HepG2 (cell line): ENCODE results near the gene MAN1C1. TPM values are rescaled to one million over a fixed set of nuclear protein-coding genes. Genes with fewer than 3 reads are reported as not detected.

Experiments used
- ATAC-seq: fragments of 200-7000 bp; cut with Tn5 transposase; 3 replicates; pipeline ENCODE4 v1.9.1; 2020; ENCODE audit warnings: mild to moderate bottlenecking, moderate library complexity
- BruUV-seq: library from RNA; stranded (reverse); fragments of 400-500 nt; replicated peaks from 2 replicates; lab custom pipeline; 2021; lab: Mats Ljungman, UMichigan
- CTCF ChIA-PET: fragments of 300-600 bp; formaldehyde crosslinking; extraction: SDS; loops from one replicate; lab custom pipeline; 2021; ENCODE audit warnings: low total read pairs, inconsistent platforms, low intra/inter-chr PET ratio; lab: Yijun Ruan, JAX
- POLR2A ChIA-PET: fragments of 350-600 bp; sonication (Branson Sonifier 250); formaldehyde crosslinking; loops from one replicate; lab custom pipeline; 2020; ENCODE audit warnings: antibody characterized with exemption, inconsistent platforms; lab: Yijun Ruan, JAX
- DNase-seq: peaks from one replicate; pipeline ENCODE4 v3.0.0-alpha.2; 2015; ENCODE audit warnings: low spot score
- FAIRE-seq: peaks from 3 replicates; lab custom pipeline; 2011; peaks lifted over from hg19 to GRCh38; lab: Jason Lieb, UNC
- H2AFZ ChIP-seq: one replicate; pipeline ENCODE4 v1.6.1; 2011; ENCODE audit warnings: low read length, inconsistent platforms
- H3K27ac ChIP-seq: fragments of 300-600 bp; 3 replicates; pipeline ENCODE4 v1.8.0; 2011; ENCODE audit warnings: mixed run types, mild to moderate bottlenecking, mixed read lengths, low read length, inconsistent platforms; ENCODE audit not compliant: insufficient read depth; ENCODE audit errors: extremely low read length
- H3K27me3 ChIP-seq, 2 experiments: fragments of 200-600 bp in 1 of 2; 2 replicates in 1 of 2; 3 replicates in 1 of 2; pipeline versions ENCODE4 v1.6.0 to v1.8.0; 2011; ENCODE audit warnings: low read length in 2 of 2, mild to moderate bottlenecking in 2 of 2, moderate library complexity in 2 of 2, inconsistent platforms in 1 of 2; ENCODE audit not compliant: insufficient read depth in 2 of 2, control insufficient read depth in 1 of 2
- H3K36me3 ChIP-seq, 2 experiments: fragments of 200-600 bp in 1 of 2; replicated peaks in 1 of 2; 2 replicates in 1 of 2; 3 replicates in 1 of 2; pipeline versions ENCODE4 v1.5.1 to v1.8.0; 2011; ENCODE audit warnings: low read length in 2 of 2, inconsistent platforms in 1 of 2; ENCODE audit not compliant: insufficient read depth in 2 of 2, control insufficient read depth in 1 of 2
- H3K4me1 ChIP-seq: 2 replicates; pipeline ENCODE4 v1.5.1; 2012; ENCODE audit warnings: low read length, inconsistent platforms; ENCODE audit not compliant: insufficient read depth
- H3K4me2 ChIP-seq: 2 replicates; pipeline ENCODE4 v1.6.0; 2011; ENCODE audit warnings: low read depth, low read length, inconsistent platforms
- H3K4me3 ChIP-seq, 3 experiments: fragments of 200-600 bp in 1 of 3; sonication (generic), shearing (Covaris generic) in 1 of 3; replicated peaks in 1 of 3; 2 replicates each; pipeline ENCODE4 v1.5.1; 2011 to 2016; ENCODE audit warnings: low read length in 3 of 3, inconsistent platforms in 2 of 3, low read depth in 2 of 3, mild to moderate bottlenecking in 2 of 3, control low read depth in 1 of 3, mixed read lengths in 1 of 3; ENCODE audit not compliant: insufficient read depth in 1 of 3
- H3K79me2 ChIP-seq: one replicate; pipeline ENCODE4 v1.6.1; 2011; ENCODE audit warnings: low read length, inconsistent platforms; ENCODE audit not compliant: insufficient read depth
- H3K9ac ChIP-seq: 2 replicates; pipeline ENCODE4 v1.6.0; 2011; ENCODE audit warnings: mild to moderate bottlenecking, low read depth, low read length, inconsistent platforms; ENCODE audit not compliant: insufficient read depth
- H3K9me3 ChIP-seq: 2 replicates; pipeline ENCODE4 v1.5.1; 2012; ENCODE audit warnings: mild to moderate bottlenecking, low read length
- H4K20me1 ChIP-seq: 2 replicates; pipeline ENCODE4 v1.6.0; 2011; ENCODE audit warnings: inconsistent platforms, mild to moderate bottlenecking, low read length, moderate library complexity; ENCODE audit not compliant: insufficient read depth
- ZKSCAN8 ChIP-seq: IDR thresholded peaks from 2 replicates; pipeline ENCODE4 v1.6.1; 2016; ENCODE audit warnings: borderline replicate concordance, missing genetic modification reagents, missing compliant biosample characterization
- ZNF274 ChIP-seq: sonication (generic); formaldehyde crosslinking; IDR thresholded peaks from 2 replicates; pipeline ENCODE4 v1.5.1; 2020; ENCODE audit warnings: mild to moderate bottlenecking, missing genetic modification reagents
- WGBS: methylation state at CpG from one replicate; pipeline ENCODE4 v1.1.6; 2017; ENCODE audit warnings: low lambda C conversion rate; 5-methylcytosine and 5-hydroxymethylcytosine counted together
- in situ Hi-C: cut with HindIII; loops from 2 replicates; pipeline ENCODE4 v1.10.0; 2017; ENCODE audit warnings: low pct_unique_long_range_greater_than_20kb; ENCODE audit not compliant: extremely low pct_ligation_motif_present
- intact Hi-C: fragments of 100-400 bp; cut with micrococcal nuclease; formaldehyde crosslinking; loops from one replicate; pipeline ENCODE4 v1.10.0; 2022; ENCODE audit not compliant: unreplicated experiment
- polyA plus RNA-seq, 8 experiments: library from polyadenylated mRNA; depleted of rRNA in 3 of 8; stranded (reverse) in 7 of 8; unstranded in 1 of 8; fragments of >200 nt; fragmentation: Illumina TruSeq in 4 of 8; extraction: Trizol in 4 of 8; gene quantifications; 2 replicates each; pipeline versions ENCODE4 v1.2.1 to v1.2.3, GENCODE V29; 2011 to 2016; ENCODE audit warnings: low read depth in 4 of 8, missing spikeins in 1 of 8, mixed read lengths in 1 of 8; ENCODE audit not compliant: insufficient read depth in 1 of 8
- total RNA-seq, 5 experiments: library from RNA; depleted of rRNA; stranded (reverse); fragments of >200 nt; fragmentation: Illumina TruSeq; extraction: Trizol; gene quantifications; 2 replicates each; pipeline ENCODE4 v1.2.3, GENCODE V29; 2016; ENCODE audit warnings: low read depth in 1 of 5
- TF ChIP-seq, protein P1 (sequence below): sonication (generic); formaldehyde crosslinking; IDR thresholded peaks from 2 replicates; pipeline ENCODE4 v1.4.0; 2020; ENCODE audit warnings: missing genetic modification reagents
- TF ChIP-seq, protein P2 (sequence below): sonication (generic); formaldehyde crosslinking; IDR thresholded peaks from 2 replicates; pipeline ENCODE4 v1.5.0; 2020; ENCODE audit warnings: mild to moderate bottlenecking, missing genetic modification reagents, moderate library complexity
- TF ChIP-seq, protein P3 (sequence below): sonication (generic); formaldehyde crosslinking; IDR thresholded peaks from 2 replicates; pipeline ENCODE4 v1.8.0; 2022; ENCODE audit warnings: mild to moderate bottlenecking, missing genetic modification reagents

Gene MAN1C1
- total and polyA plus RNA-seq, 2 of the 13 experiments (the other 11 are each of a cell fraction or from before 2014, with no cell fraction given): 0.18 to 0.49 TPM

DNA sequence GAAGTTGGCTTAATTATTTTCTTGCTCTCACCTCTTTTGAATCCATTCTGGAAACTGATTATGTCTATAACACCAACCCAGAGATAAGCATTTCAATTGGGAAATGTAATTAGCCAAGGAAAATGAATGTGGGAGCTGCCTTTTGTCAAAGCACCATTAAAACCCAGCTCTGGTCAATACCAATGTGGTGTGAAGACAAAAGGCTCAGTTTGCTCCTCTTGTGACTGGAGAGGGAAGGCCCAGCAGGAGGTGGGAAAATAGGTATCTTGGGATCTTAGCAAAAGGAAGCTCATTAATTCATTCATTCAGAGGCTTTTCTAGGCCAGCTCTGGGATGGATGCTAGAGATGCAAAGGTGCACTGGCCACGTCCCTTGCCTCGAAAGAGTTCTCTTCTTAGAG, 108.4 kb downstream of the MAN1C1 start (continued):
- TF ChIP-seq, protein P1, sequence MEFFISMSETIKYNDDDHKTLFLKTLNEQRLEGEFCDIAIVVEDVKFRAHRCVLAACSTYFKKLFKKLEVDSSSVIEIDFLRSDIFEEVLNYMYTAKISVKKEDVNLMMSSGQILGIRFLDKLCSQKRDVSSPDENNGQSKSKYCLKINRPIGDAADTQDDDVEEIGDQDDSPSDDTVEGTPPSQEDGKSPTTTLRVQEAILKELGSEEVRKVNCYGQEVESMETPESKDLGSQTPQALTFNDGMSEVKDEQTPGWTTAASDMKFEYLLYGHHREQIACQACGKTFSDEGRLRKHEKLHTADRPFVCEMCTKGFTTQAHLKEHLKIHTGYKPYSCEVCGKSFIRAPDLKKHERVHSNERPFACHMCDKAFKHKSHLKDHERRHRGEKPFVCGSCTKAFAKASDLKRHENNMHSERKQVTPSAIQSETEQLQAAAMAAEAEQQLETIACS: no peak
- TF ChIP-seq ZNF274 (CRISPR knock-in tag): no peak
- TF ChIP-seq ZKSCAN8: no peak

DNA sequence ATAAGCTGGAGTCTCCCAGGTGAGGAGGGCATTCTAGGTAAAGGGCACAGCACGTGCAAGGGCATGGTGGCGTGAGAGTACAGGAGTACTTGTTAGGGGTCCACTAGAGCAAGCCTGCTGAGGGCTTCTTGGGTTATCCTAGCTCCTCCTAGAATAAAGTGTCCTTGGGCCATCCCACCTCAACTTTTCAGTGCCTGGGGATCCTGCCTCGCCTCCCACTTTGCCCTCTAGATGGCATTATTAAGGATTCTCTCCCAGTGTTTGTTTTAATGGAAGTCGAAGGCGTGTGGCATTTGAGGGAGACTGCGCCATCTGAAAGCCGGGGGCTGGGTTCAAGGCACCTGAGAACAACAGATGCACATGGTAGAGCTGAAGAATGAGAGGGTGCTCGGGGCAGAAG, 108.9 kb downstream of the MAN1C1 start:
- H2AFZ ChIP-seq: no peak overlapping the region
- no peak overlapping the region for H3K9ac ChIP-seq
- ChIA-PET POLR2A (no interaction called here), CTCF (no interaction called here)
- intact Hi-C loops (no loop called here), in situ Hi-C loops (no loop called here)
- H4K20me1 ChIP-seq: no peaks in the 10 kb centered on the region
- FAIRE-seq (no peak), DNase-seq (no peak), ATAC-seq (no peak)
- H3K4me1 ChIP-seq: peaks cover 15% of the 10 kb centered on the region
- no TSS peak for BruUV-seq
- no peak overlapping the region for H3K4me2 ChIP-seq
- no peaks in the 10 kb centered on the region for H3K9me3 ChIP-seq
- TF ChIP-seq, protein P2, sequence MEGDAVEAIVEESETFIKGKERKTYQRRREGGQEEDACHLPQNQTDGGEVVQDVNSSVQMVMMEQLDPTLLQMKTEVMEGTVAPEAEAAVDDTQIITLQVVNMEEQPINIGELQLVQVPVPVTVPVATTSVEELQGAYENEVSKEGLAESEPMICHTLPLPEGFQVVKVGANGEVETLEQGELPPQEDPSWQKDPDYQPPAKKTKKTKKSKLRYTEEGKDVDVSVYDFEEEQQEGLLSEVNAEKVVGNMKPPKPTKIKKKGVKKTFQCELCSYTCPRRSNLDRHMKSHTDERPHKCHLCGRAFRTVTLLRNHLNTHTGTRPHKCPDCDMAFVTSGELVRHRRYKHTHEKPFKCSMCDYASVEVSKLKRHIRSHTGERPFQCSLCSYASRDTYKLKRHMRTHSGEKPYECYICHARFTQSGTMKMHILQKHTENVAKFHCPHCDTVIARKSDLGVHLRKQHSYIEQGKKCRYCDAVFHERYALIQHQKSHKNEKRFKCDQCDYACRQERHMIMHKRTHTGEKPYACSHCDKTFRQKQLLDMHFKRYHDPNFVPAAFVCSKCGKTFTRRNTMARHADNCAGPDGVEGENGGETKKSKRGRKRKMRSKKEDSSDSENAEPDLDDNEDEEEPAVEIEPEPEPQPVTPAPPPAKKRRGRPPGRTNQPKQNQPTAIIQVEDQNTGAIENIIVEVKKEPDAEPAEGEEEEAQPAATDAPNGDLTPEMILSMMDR (CRISPR knock-in tag): 0 out of 2 replicates have a peak, but pooled peaks have one; percentile 8
- TF ChIP-seq, protein P3, sequence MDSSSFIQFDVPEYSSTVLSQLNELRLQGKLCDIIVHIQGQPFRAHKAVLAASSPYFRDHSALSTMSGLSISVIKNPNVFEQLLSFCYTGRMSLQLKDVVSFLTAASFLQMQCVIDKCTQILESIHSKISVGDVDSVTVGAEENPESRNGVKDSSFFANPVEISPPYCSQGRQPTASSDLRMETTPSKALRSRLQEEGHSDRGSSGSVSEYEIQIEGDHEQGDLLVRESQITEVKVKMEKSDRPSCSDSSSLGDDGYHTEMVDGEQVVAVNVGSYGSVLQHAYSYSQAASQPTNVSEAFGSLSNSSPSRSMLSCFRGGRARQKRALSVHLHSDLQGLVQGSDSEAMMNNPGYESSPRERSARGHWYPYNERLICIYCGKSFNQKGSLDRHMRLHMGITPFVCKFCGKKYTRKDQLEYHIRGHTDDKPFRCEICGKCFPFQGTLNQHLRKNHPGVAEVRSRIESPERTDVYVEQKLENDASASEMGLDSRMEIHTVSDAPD (CRISPR knock-in tag): no peak
- no peak overlapping the region for H3K27ac ChIP-seq
- H3K36me3 ChIP-seq: no peaks in the 10 kb centered on the region
- H3K27me3 ChIP-seq: peaks cover 0 to 26% of the 10 kb centered on the region in 2 experiments; a peak in 3 of 5 replicates
- no peaks in the 10 kb centered on the region for H3K79me2 ChIP-seq
- no peak overlapping the region for H3K4me3 ChIP-seq
- WGBS: 52% methylated on average over 8 of the region's 8 CpGs
